Lower leg skin (tissue), 4 donors: ENCODE measurements around the gene BABAM2. TPM values are rescaled to one million over a fixed set of nuclear protein-coding genes. Genes with fewer than 3 reads are reported as not detected.

Source experiments
- DNase-seq, 2 donors: peaks; one replicate each; pipeline ENCODE4 v3.0.0-alpha.2; 2019; ENCODE audit warnings: low spot score in 2 of 2
- H3K4me3 ChIP-seq: fragments of 200-600 bp; sonication (generic); 2 replicates; pipeline ENCODE4 v1.5.1; 2017; ENCODE audit warnings: mild to moderate bottlenecking, low read depth; ENCODE audit not compliant: poor library complexity, severe bottlenecking
- CTCF ChIP-seq, 3 donors: fragments of 450-650 bp; IDR thresholded peaks; one replicate each; pipeline ENCODE4 v1.5.1; 2016; ENCODE audit warnings: antibody characterized with exemption in 3 of 3, mild to moderate bottlenecking in 3 of 3, moderate library complexity in 2 of 3
- POLR2A ChIP-seq, 2 donors: fragments of 450-650 bp; IDR thresholded peaks; one replicate each; pipeline ENCODE4 v1.6.1; 2016 to 2017; ENCODE audit warnings: antibody characterized with exemption in 2 of 2, mild to moderate bottlenecking in 1 of 2, moderate library complexity in 1 of 2
- WGBS, 2 donors: methylation state at CpG; one replicate each; pipeline ENCODE4 v1.1.5; 2018; 5-methylcytosine and 5-hydroxymethylcytosine counted together
- intact Hi-C: fragments of 100-400 bp; cut with DNase I; formaldehyde crosslinking; loops from one replicate; pipeline ENCODE4 v1.15.0; 2023; ENCODE audit warnings: low total_unique reads
- total RNA-seq, 4 donors: library from RNA; depleted of rRNA; stranded (reverse); fragments of >200 nt; gene quantifications; one replicate each; pipeline ENCODE4 v1.1.0, GENCODE V29; 2016

Gene BABAM2
- total RNA-seq, 4 donors from 2014 or later = 18.4 to 28.5 (median 23.9) TPM

- WGBS, 2 donors = 39 to 46% methylated on average over 4 of the region's 4 CpGs
- DNase-seq = peak in 1 of 2 donors; percentile 75
- TF ChIP-seq POLR2A (IDR thresholded peaks at IDR 0.05) = no peak
- no peak for TF ChIP-seq CTCF (IDR thresholded peaks at IDR 0.05)
- no peak overlapping the region for H3K4me3 ChIP-seq
- intact Hi-C loops = no loop called here
Observed at GRCh38 chr2:28134262-28134812, 243.8 kb downstream of the BABAM2 start.

DNA sequence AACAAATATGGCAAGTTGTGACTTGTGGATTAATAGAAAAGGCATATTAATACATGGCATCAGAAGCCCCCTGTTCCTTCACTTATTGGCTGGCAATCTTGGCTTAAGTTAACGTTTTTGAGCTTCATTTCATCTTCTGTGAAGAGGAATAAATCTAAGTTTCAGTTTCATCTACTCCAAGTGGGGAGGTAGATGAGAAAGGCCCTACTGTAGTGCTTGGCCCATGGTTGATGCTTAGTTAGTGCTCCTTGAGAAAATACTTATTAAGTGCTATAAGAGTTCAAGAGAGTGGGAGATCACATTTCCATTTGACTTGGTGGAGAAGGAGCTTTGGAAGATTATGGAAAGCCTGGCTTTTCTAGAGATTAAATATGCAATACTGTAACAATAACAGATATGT, 244.3 kb downstream of the BABAM2 start:
- WGBS, 2 donors = 16 to 30% methylated on average over 1 of the region's 1 CpG
- H3K4me3 ChIP-seq = no peak overlapping the region
- no peak for DNase-seq
- intact Hi-C loops = no loop called here
- TF ChIP-seq POLR2A (IDR thresholded peaks at IDR 0.05) (no peak), CTCF (IDR thresholded peaks at IDR 0.05) (no peak)

- TF ChIP-seq POLR2A (IDR thresholded peaks at IDR 0.05) = no peak
- TF ChIP-seq CTCF (IDR thresholded peaks at IDR 0.05) = no peak
- DNase-seq = no peak
- intact Hi-C loops = no loop called here
- H3K4me3 ChIP-seq = no peak overlapping the region
Observed at GRCh38 chr2:28135324-28135723, 244.8 kb downstream of the BABAM2 start.

GRCh38 chr2:28135799-28136198, 245.3 kb downstream of the BABAM2 start:
- H3K4me3 ChIP-seq = no peak overlapping the region
- no peak for DNase-seq
- TF ChIP-seq POLR2A (IDR thresholded peaks at IDR 0.05) (no peak), CTCF (IDR thresholded peaks at IDR 0.05) (no peak)
- 91 to 99% methylated on average over 4 of the region's 4 CpGs for WGBS, 2 donors
- intact Hi-C loops = no loop called here

- no peak for DNase-seq
- no peak for TF ChIP-seq CTCF (IDR thresholded peaks at IDR 0.05)
- no peak for TF ChIP-seq POLR2A (IDR thresholded peaks at IDR 0.05)
- WGBS, 2 donors = 71 to 80% methylated on average over 6 of the region's 6 CpGs
- intact Hi-C loops = no loop called here
- no peak overlapping the region for H3K4me3 ChIP-seq
Observed at GRCh38 chr2:28136556-28136955, 246.0 kb downstream of the BABAM2 start.

- peak in 1 of 2 donors; percentile 54 for DNase-seq
- TF ChIP-seq POLR2A (IDR thresholded peaks at IDR 0.05) = no peak
- TF ChIP-seq CTCF (IDR thresholded peaks at IDR 0.05) = no peak
- no peak overlapping the region for H3K4me3 ChIP-seq
- intact Hi-C loops = no loop called here
- WGBS, 2 donors = 14 to 16% methylated on average over 2 of the region's 2 CpGs
Observed at GRCh38 chr2:28137221-28137620, 246.7 kb downstream of the BABAM2 start.
